GM12873 (cell line): ENCODE results near the gene PTK6.

Source experiments
- TF ChIP-seq, protein P1 (sequence below): IDR thresholded peaks from 2 replicates; pipeline ENCODE4 v1.5.1; 2012; ENCODE audit warnings: low read depth, mild to moderate bottlenecking, moderate library complexity, low read length, control low read depth; ENCODE audit not compliant: insufficient read depth; ENCODE audit errors: missing control alignments

Gene PTK6

DNA sequence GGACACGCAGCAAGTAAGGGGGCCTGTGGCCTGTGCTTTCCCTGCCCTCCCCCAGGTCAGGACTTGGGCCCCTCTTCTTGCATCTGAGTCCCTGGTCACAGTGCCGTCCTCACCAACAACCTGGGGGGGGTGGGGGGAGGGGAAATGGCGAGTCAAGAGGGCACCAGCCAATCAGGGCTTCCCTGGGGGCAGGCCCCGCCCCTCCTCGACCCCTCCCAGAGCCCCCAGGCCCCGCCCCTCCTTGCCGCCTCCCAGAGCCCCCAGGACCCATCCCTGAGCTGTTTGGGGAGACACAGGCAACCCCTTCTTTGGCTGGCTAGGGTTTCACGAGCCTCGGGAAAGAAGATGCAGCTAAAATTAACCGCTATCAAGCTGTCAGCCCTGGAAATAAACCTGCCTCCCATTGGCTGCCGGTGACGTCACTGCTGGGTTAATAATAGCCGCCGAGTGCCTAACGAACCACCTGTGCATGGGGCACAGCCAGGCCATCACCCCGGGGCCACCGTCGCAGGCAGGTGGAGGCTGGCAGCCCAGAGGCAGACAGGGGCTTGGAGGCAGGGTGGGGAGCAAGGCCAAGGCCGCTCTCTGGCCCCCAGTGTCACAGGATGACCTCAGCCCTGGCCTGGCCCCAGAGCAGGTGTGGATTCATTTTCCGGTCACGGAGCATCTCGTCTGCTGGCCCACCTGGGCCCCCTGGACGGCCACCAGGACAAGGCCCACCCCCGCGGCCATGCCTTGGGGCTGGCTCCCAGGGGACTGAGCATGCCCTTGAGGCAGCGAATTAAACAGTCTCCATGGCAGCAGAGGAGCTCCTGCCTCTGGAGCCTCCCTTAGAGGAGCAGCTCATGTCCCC lies 35.1 kb downstream of the PTK6 start:
- TF ChIP-seq, protein P1, sequence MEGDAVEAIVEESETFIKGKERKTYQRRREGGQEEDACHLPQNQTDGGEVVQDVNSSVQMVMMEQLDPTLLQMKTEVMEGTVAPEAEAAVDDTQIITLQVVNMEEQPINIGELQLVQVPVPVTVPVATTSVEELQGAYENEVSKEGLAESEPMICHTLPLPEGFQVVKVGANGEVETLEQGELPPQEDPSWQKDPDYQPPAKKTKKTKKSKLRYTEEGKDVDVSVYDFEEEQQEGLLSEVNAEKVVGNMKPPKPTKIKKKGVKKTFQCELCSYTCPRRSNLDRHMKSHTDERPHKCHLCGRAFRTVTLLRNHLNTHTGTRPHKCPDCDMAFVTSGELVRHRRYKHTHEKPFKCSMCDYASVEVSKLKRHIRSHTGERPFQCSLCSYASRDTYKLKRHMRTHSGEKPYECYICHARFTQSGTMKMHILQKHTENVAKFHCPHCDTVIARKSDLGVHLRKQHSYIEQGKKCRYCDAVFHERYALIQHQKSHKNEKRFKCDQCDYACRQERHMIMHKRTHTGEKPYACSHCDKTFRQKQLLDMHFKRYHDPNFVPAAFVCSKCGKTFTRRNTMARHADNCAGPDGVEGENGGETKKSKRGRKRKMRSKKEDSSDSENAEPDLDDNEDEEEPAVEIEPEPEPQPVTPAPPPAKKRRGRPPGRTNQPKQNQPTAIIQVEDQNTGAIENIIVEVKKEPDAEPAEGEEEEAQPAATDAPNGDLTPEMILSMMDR, result no peak

DNA sequence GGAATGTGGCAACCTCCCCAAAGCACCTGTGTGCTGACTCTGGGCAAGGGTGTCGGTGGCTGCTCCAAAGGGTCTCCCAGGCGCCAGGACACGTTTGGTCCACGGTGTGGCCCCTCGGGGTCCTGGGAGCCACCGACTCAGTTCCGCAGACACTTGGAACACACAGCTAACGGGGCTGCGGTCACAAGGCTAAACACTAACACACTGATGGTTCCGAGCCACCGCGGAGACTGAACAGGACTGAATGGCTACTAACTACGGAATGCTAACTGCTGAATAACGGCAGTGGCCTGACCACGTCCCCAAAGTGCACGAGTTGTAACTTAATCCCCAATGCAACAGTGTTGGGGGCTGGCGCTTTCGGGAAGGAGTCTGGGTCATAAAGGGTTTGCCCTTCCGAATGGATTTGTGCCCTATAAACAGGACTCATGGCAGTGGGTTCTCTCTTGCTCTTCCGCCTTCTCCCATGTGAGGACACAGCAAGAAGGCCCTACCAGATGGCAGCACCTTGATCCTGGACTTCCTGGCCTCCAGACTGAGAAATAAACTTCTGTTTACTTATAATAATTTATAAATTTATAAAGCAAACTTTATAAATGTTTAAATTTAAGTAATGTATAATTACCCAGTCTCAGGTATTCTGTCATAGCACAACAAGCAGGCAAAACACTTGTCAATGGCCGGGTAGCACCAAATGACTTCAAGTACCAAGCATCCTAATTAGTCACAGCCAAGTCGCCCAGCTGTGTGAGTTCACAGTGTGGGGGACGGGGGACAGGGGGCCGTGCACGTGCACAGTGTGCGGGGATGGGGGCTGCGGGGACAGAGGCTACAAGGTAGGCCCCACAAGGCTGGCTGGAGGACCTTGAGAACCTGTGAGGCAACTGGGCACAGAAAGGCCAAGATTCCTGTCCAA lies 36.0 kb downstream of the PTK6 start:
- TF ChIP-seq, protein P1, result no peak

GRCh38 chr20:63500151-63500901 lies 36.9 kb downstream of the PTK6 start:
- TF ChIP-seq, protein P1, result no peak

- TF ChIP-seq, protein P1, result no peak
Measured at GRCh38 chr20:63499338-63499969, 37.7 kb downstream of the PTK6 start.

DNA sequence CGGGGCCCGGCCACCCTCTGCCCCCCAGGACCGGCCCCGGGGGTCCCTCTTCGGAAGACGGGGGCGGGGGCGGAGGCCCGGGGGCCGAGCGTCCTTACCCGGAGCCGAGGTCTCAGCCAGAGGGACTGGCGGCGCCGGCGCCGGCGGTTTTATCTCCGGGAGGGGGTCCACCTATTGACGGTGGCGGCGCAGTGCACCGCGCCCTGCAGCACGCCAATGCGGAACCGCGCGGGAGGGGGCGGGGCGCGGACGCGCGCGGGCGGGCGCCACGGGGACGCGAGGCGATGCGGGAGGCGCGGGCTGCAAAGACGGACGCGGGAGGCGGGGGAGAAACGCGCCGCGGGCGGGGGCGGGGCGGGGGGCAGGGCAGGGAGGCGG lies 38.2 kb downstream of the PTK6 start, which contains the start of gene EEF1A2:
Gene EEF1A2 (minus strand): TSS at position 124 of the 378 bp plus-strand sequence. CDS start 1,320 bp downstream, outside the sequence.
- TF ChIP-seq, protein P1, result peak; percentile 12

DNA sequence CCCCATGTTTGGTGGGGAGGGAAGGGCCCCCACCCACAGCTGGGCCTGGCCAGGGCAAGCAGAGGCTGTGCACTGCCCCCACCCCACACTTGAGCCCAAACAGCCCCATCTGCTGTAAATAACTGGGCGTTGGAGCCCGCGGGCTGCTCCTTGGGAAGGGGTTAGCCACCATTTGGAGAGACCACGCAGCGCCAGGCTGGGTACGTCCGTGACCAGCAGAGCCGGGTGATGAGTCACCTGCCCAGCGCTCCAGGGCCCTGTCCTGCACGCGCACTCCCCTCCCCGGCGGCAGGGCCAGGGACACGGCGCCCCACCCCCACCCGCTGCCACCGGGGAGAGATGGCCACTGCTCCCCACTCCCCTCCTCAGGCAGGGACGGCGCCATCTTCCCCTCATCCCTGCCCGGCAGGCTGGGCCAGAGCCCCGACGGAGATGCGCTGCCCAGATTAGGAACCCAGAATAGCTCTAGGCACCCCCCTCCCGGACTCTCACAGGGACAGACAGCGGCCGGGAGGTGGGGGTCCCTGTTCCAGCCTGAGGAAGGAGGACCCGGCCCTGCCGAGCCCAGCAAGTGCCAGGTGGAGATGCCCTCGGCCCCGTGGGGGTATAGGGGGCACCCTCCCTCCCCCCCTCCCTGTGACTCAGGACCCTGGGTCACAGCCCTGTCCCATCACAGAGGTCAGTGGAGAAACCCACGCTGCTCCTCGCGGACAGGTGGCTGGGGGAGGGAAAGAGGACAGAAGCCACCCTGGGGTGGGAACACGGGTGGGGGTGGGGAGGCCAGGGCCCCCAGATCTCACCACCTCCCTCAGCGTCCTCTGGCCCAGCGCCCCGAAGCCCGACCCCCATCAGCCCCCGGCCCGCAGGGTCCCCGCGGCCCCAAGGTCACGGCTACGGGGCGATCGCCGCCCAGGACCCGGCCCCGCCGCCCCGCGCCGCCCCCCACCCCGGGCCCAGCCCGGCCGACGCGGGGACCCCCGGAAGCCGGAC lies 38.9 kb downstream of the PTK6 start:
- TF ChIP-seq, protein P1, result no peak
